ENCODE data around the gene CD19. TPM values are rescaled to one million over a fixed set of nuclear protein-coding genes. Genes with fewer than 3 reads are reported as not detected.

Gene CD19
- total and polyA plus RNA-seq, 10 of the 15 experiments (the other 5 are each of a cell fraction or from before 2014, with no cell fraction given) = 1.2 to 125 (median 77.2) TPM

DNA sequence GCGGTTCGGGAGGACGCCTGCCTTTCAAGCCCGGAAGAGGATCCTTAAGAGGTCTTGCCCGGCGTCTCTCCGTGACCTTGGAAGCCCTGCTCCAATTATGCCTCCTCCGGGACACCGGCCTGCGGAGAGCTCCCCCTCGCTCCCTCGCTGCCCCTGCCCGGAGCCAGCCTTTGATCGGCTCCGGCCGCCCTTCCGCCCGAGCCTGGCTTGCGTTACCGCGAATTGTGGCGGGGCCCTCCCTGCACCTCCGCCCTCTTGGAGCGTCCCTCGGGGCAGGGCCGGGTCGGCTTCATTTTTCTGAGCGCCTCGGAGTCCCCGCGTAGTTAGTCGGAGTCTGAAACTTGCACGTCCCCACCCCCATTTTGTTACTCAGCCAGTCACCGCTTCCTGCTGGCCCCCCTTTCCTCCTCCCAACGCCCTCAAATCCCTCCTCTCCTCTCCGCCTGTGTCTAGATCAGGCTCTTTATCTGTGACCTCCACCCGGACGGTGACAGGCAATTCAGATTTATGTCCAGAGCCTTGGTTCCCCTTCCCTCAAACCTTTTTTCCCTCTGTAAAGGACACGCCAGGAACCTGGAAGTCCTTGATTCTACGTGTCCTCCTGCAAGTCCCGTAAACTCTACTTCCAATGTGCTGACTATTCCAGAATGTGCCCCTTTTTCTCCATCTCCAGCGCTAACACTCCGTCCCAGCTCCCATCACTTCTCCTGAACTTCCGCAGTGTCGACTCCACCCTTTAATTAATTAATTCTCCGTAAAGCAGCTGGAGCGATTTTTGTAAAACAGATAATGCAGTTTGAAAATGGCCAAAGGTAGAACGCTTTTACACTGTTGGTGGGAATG, 6.2 kb upstream of the CD19 start:
- FAIRE-seq = peak; percentile 73
- in situ Hi-C loops (cut with MboI) = no loop called here
- peak overlapping the region; percentile 96 for H3K4me2 ChIP-seq (ENCODE audit: control insufficient read depth, insufficient read depth)
- no peaks in the 10 kb centered on the region for H3K27me3 ChIP-seq (replicated peaks in 1 of 2; ENCODE audit: control insufficient read depth in 2 of 2, insufficient read depth in 2 of 2, low read length in 1 of 2)
- POLR2A ChIA-PET = interaction anchor here (0.6 to 5.1 kb wide), 10 partner anchors 7 to 741 kb away, joined by 3 to 39 read pairs (median 6); partner anchors contain the start of genes CD19, NFATC2IP, SH2B1 and TUFM
- CTCF ChIA-PET = interaction anchor here (0.6 to 6.4 kb wide), 4 partner anchors 9 to 102 kb away, joined by 3 to 76 read pairs (median 3); partner anchors contain the start of gene TUFM
- peak; percentile 74 for ATAC-seq
- no peaks in the 10 kb centered on the region for H4K20me1 ChIP-seq (ENCODE audit: control insufficient read depth, insufficient read depth)
- no peaks in the 10 kb centered on the region for H3K9me3 ChIP-seq (replicated peaks; ENCODE audit: control insufficient read depth, insufficient read depth, low read length)
- H3K4me1 ChIP-seq (ENCODE audit: control insufficient read depth, insufficient read depth, low read length) = peaks cover 17% of the 10 kb centered on the region
- peak overlapping the region; percentile 99 for H3K27ac ChIP-seq (ENCODE audit: control insufficient read depth, insufficient read depth)
- RAD21 ChIA-PET (ENCODE audit: unreplicated experiment) = interaction anchor here (0.7 to 1.6 kb wide), 4 partner anchors 11 to 62 kb away, joined by 3 to 6 read pairs (median 4); partner anchors contain the start of genes NFATC2IP and SH2B1
- peak overlapping the region; percentile 92 for H3K4me3 ChIP-seq
- peak overlapping the region; percentile 80 for H2AFZ ChIP-seq (ENCODE audit: control insufficient read depth, low read depth, low read length)
- H3K36me3 ChIP-seq (ENCODE audit: control insufficient read depth in 2 of 2, insufficient read depth in 2 of 2, low read length in 1 of 2) = peaks cover 0 to 2% of the 10 kb centered on the region in 2 experiments; a peak in 3 of 4 replicates
- H3K9ac ChIP-seq (ENCODE audit: control insufficient read depth, insufficient read depth, low read length) = peak overlapping the region; percentile 98
- 2% methylated on average over 46 of the region's 48 CpGs for WGBS (ENCODE audit: insufficient coverage, insufficient replicate concordance, low lambda C conversion rate, missing lambda C conversion rate)
- SMC1A ChIA-PET (ENCODE audit: uncharacterized antibody, unreplicated experiment) = interaction anchor here (2.1 to 5.8 kb wide), 3 partner anchors 7 to 26 kb away, joined by 6 to 58 read pairs (median 45); partner anchors contain the start of gene CD19
- intact Hi-C loops (cut with micrococcal nuclease; ENCODE audit: unreplicated experiment) = loop anchor here (2.0 to 10.0 kb wide), 4 partner anchors 19 to 431 kb away; partner anchors contain the start of genes APOBR, CLN3 and TUFM
- H3K79me2 ChIP-seq (ENCODE audit: control insufficient read depth, insufficient read depth, low read length) = no peaks in the 10 kb centered on the region
- BruUV-seq (replicated peaks) = TSS peak; percentile 91
- no peak for DNase-seq (ENCODE audit: low read depth, low spot score)
- TF ChIP-seq SMAD1 (IDR thresholded peaks at IDR 0.05; ENCODE audit: low read depth, partially characterized antibody) (peak; percentile 69), YY1 (IDR thresholded peaks at IDR 0.05; ENCODE audit: low read depth, low read length) (peak; percentile 87), BACH1 (IDR thresholded peaks at IDR 0.05; ENCODE audit: borderline replicate concordance) (peak; percentile 73; the same call in 1 of the 2 replicates), POLR2AphosphoS5 (IDR thresholded peaks at IDR 0.05; ENCODE audit: low read length) (peak; percentile 85), RB1 (IDR thresholded peaks at IDR 0.05; ENCODE audit: borderline replicate concordance) (peak; percentile 47; the same call in 1 of the 2 replicates), POLR2A (IDR thresholded peaks at IDR 0.05; ENCODE audit: low read depth, low read length) (peak; percentile 82), NKRF (conservative IDR thresholded peaks at IDR 0.05) (peak; percentile 69; the same call in 1 of the 2 replicates), MEF2B (IDR thresholded peaks at IDR 0.05; ENCODE audit: partially characterized antibody, poor library complexity, severe bottlenecking) (peak; percentile 90), CHD2 (IDR thresholded peaks at IDR 0.05; ENCODE audit: borderline replicate concordance, low read depth, low read length) (peak; percentile 78), PML (IDR thresholded peaks at IDR 0.05; ENCODE audit: low read length) (peak; percentile 76), FOXK2 (IDR thresholded peaks at IDR 0.05) (peak; percentile 45; the same call in 1 of the 2 replicates), SREBF2 (IDR thresholded peaks at IDR 0.05; ENCODE audit: low read length) (0 out of 2 replicates have a peak, but pooled peaks have one; percentile 8), EGR1 (IDR thresholded peaks at IDR 0.05; ENCODE audit: borderline replicate concordance in 1 of 2, low read depth in 2 of 2, low read length in 2 of 2) (0 out of 3 replicates have a peak, but pooled peaks of 1 of the 2 experiments have one; percentile 13), TAF1 (IDR thresholded peaks at IDR 0.05; ENCODE audit: borderline replicate concordance, low read depth, low read length) (peak; percentile 75; the same call in 1 of the 2 replicates), POU2F2 (IDR thresholded peaks at IDR 0.05; ENCODE audit: borderline replicate concordance, low read depth, low read length) (0 out of 3 replicates have a peak, but pooled peaks have one; percentile 38), NRF1 (conservative IDR thresholded peaks at IDR 0.05; ENCODE audit: low read depth, low read length) (no peak), MXI1 (IDR thresholded peaks at IDR 0.05; ENCODE audit: low read depth, low read length) (peak; percentile 62; the same call in 1 of the 2 replicates), WRNIP1 (IDR thresholded peaks at IDR 0.05; ENCODE audit: borderline replicate concordance, low read depth, low read length) (0 out of 2 replicates have a peak, but pooled peaks have one; percentile 91), HDGF (IDR thresholded peaks at IDR 0.05) (peak; percentile 94), GATAD2B (conservative IDR thresholded peaks at IDR 0.05; ENCODE audit: low read depth) (peak; percentile 94), NR2F1 (conservative IDR thresholded peaks at IDR 0.05) (peak; percentile 91), HDAC2 (IDR thresholded peaks at IDR 0.05) (no peak), NBN (IDR thresholded peaks at IDR 0.05) (peak; percentile 96), RUNX3 (IDR thresholded peaks at IDR 0.05; ENCODE audit: low read length) (peak; percentile 67)

Data from GM12878 (cell line).